Gastrocnemius medialis (tissue), 4 donors: ENCODE results near the gene CCDC82.

Experiments used
- POLR2A ChIP-seq, 2 donors: fragments of 450-650 bp; IDR thresholded peaks; one replicate each; pipeline ENCODE4 v1.6.1; 2017; ENCODE audit warnings: antibody characterized with exemption in 2 of 2, mild to moderate bottlenecking in 2 of 2, moderate library complexity in 2 of 2
- TF ChIP-seq, protein P1 (sequence below), 5 experiments: fragments of 450-650 bp in 3 of 5; fragments of 200-600 bp in 2 of 5; sonication (generic) in 2 of 5; IDR thresholded peaks in 4 of 5; conservative IDR thresholded peaks in 1 of 5; 1 replicate in 4 of 5; 2 replicates in 1 of 5; pipeline ENCODE4 v1.5.1; 2016 to 2019; ENCODE audit warnings: antibody characterized with exemption in 5 of 5, mild to moderate bottlenecking in 3 of 5, moderate library complexity in 3 of 5

DNA sequence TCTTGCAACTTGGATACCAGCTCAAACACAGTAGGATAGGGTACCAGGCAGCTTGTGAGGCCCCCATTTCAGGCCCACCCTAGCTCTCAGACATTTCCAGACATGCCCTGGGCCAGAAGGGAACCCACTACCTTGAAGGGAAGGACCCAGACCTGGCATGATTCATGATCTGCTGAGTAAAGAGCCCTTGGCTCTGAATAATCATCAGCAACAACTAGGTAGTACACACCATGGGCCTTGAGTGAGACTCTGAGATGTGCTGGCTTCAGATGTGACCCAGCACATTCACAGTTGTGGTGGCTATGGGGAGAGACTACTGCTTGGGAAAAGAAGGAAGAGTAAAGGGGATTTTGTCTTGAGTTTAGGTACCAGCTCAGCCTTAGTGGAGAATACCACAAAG lies 23.7 kb upstream of the CCDC82 start:
- TF ChIP-seq, protein P1, sequence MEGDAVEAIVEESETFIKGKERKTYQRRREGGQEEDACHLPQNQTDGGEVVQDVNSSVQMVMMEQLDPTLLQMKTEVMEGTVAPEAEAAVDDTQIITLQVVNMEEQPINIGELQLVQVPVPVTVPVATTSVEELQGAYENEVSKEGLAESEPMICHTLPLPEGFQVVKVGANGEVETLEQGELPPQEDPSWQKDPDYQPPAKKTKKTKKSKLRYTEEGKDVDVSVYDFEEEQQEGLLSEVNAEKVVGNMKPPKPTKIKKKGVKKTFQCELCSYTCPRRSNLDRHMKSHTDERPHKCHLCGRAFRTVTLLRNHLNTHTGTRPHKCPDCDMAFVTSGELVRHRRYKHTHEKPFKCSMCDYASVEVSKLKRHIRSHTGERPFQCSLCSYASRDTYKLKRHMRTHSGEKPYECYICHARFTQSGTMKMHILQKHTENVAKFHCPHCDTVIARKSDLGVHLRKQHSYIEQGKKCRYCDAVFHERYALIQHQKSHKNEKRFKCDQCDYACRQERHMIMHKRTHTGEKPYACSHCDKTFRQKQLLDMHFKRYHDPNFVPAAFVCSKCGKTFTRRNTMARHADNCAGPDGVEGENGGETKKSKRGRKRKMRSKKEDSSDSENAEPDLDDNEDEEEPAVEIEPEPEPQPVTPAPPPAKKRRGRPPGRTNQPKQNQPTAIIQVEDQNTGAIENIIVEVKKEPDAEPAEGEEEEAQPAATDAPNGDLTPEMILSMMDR (IDR thresholded peaks at IDR 0.05 in 4 of 5, conservative IDR thresholded peaks at IDR 0.05 in 1 of 5): no peak
- TF ChIP-seq POLR2A (IDR thresholded peaks at IDR 0.05): no peak
